ENCODE measurements around the gene CDKL2.

CDKL2 gene

GRCh38 chr4:75596061-75596460 is 34.3 kb downstream of the CDKL2 start:
- CTCF ChIA-PET, result no interaction called here
- POLR2A ChIA-PET, result no interaction called here
- TF ChIP-seq ELF4 (IDR thresholded peaks at IDR 0.05), result no peak
- TF ChIP-seq LEF1 (IDR thresholded peaks at IDR 0.05; ENCODE audit: borderline replicate concordance), result no peak
- no peak for TF ChIP-seq PKNOX1 (IDR thresholded peaks at IDR 0.05)
- no peak for TF ChIP-seq HDGF (IDR thresholded peaks at IDR 0.05; ENCODE audit: borderline replicate concordance)
- no peak for TF ChIP-seq SP1 (IDR thresholded peaks at IDR 0.05)
- no peak for TF ChIP-seq FOXA1 (IDR thresholded peaks at IDR 0.05)
- no peak for TF ChIP-seq FOXM1 (IDR thresholded peaks at IDR 0.05; ENCODE audit: borderline replicate concordance)
- TF ChIP-seq CTBP1 (IDR thresholded peaks at IDR 0.05; ENCODE audit: borderline replicate concordance), result no peak
- DNase-seq (ENCODE audit: extremely low spot score), result no peak

GRCh38 chr4:75593393-75593792 is 36.9 kb downstream of the CDKL2 start:
- ChIA-PET CTCF (interaction anchor here (0.6 kb wide), 1 partner anchor 519 kb away, joined by 3 read pairs; no protein-coding TSS in a partner anchor), POLR2A (no interaction called here)
- no peak for DNase-seq (ENCODE audit: extremely low spot score)
- TF ChIP-seq L3MBTL2 (conservative IDR thresholded peaks at IDR 0.05), result no peak
- TF ChIP-seq FOXM1 (IDR thresholded peaks at IDR 0.05; ENCODE audit: borderline replicate concordance), result no peak
- TF ChIP-seq ELF4 (IDR thresholded peaks at IDR 0.05), result no peak
- no peak for TF ChIP-seq FOXK2 (IDR thresholded peaks at IDR 0.05)
- no peak for TF ChIP-seq SUZ12 (IDR thresholded peaks at IDR 0.05)
- TF ChIP-seq ARNT (IDR thresholded peaks at IDR 0.05), result no peak
- no peak for TF ChIP-seq ZNF384 (IDR thresholded peaks at IDR 0.05)
- no peak for TF ChIP-seq LEF1 (IDR thresholded peaks at IDR 0.05; ENCODE audit: borderline replicate concordance)
- no peak for TF ChIP-seq FOXA1 (IDR thresholded peaks at IDR 0.05)
- TF ChIP-seq TARDBP (IDR thresholded peaks at IDR 0.05), result no peak
- TF ChIP-seq NFRKB (IDR thresholded peaks at IDR 0.05), result no peak
- no peak for TF ChIP-seq CTBP1 (IDR thresholded peaks at IDR 0.05; ENCODE audit: borderline replicate concordance)

- POLR2A ChIA-PET, result no interaction called here
- no peak for DNase-seq (ENCODE audit: extremely low spot score)
- CTCF ChIA-PET, result interaction anchor here (0.6 kb wide), 1 partner anchor 312 kb away, joined by 3 read pairs; no protein-coding TSS in a partner anchor
Measured at GRCh38 chr4:75584067-75584466, 46.3 kb downstream of the CDKL2 start.

GRCh38 chr4:75567725-75568124 is 62.6 kb downstream of the CDKL2 start:
- ChIA-PET POLR2A (no interaction called here), CTCF (interaction anchor here (1.2 kb wide), 1 partner anchor 11 kb away, joined by 3 read pairs; no protein-coding TSS in a partner anchor)
- no peak for DNase-seq (ENCODE audit: extremely low spot score)
- TF ChIP-seq PKNOX1 (IDR thresholded peaks at IDR 0.05) (no peak), SP1 (IDR thresholded peaks at IDR 0.05) (no peak), TARDBP (IDR thresholded peaks at IDR 0.05) (no peak), SUZ12 (IDR thresholded peaks at IDR 0.05) (no peak), ARNT (IDR thresholded peaks at IDR 0.05) (no peak), BHLHE40 (IDR thresholded peaks at IDR 0.05; ENCODE audit: borderline replicate concordance) (no peak), L3MBTL2 (conservative IDR thresholded peaks at IDR 0.05) (no peak)

More at GRCh38 chr4:75584067-75584466, 46.3 kb downstream of the CDKL2 start:
- TF ChIP-seq FOXK2 (IDR thresholded peaks at IDR 0.05) (no peak), ZNF384 (IDR thresholded peaks at IDR 0.05) (no peak), TARDBP (IDR thresholded peaks at IDR 0.05) (no peak), ARNT (IDR thresholded peaks at IDR 0.05) (no peak), CTBP1 (IDR thresholded peaks at IDR 0.05; ENCODE audit: borderline replicate concordance) (no peak), NFRKB (IDR thresholded peaks at IDR 0.05) (no peak), SP1 (IDR thresholded peaks at IDR 0.05) (no peak)

GRCh38 chr4:75566911-75567310 is 63.4 kb downstream of the CDKL2 start:
- ChIA-PET POLR2A (no interaction called here), CTCF (interaction anchor here (1.2 kb wide), 1 partner anchor 11 kb away, joined by 3 read pairs; no protein-coding TSS in a partner anchor)
- DNase-seq (ENCODE audit: extremely low spot score), result no peak
- TF ChIP-seq CTBP1 (IDR thresholded peaks at IDR 0.05; ENCODE audit: borderline replicate concordance), result no peak
- no peak for TF ChIP-seq FOXA1 (IDR thresholded peaks at IDR 0.05)
- TF ChIP-seq LEF1 (IDR thresholded peaks at IDR 0.05; ENCODE audit: borderline replicate concordance), result no peak
- no peak for TF ChIP-seq L3MBTL2 (conservative IDR thresholded peaks at IDR 0.05)
- TF ChIP-seq NFRKB (IDR thresholded peaks at IDR 0.05), result no peak
- no peak for TF ChIP-seq HDGF (IDR thresholded peaks at IDR 0.05; ENCODE audit: borderline replicate concordance)
- TF ChIP-seq ARNT (IDR thresholded peaks at IDR 0.05), result no peak
- TF ChIP-seq FOXM1 (IDR thresholded peaks at IDR 0.05; ENCODE audit: borderline replicate concordance), result no peak
- no peak for TF ChIP-seq ZNF384 (IDR thresholded peaks at IDR 0.05)
- no peak for TF ChIP-seq SUZ12 (IDR thresholded peaks at IDR 0.05)
- no peak for TF ChIP-seq FOXK2 (IDR thresholded peaks at IDR 0.05)
- no peak for TF ChIP-seq BHLHE40 (IDR thresholded peaks at IDR 0.05; ENCODE audit: borderline replicate concordance)
- TF ChIP-seq TARDBP (IDR thresholded peaks at IDR 0.05), result no peak
- no peak for TF ChIP-seq PKNOX1 (IDR thresholded peaks at IDR 0.05)
- TF ChIP-seq SP1 (IDR thresholded peaks at IDR 0.05), result no peak
- no peak for TF ChIP-seq ELF4 (IDR thresholded peaks at IDR 0.05)

GRCh38 chr4:75565481-75565880 is 64.8 kb downstream of the CDKL2 start:
- no peak for DNase-seq (ENCODE audit: extremely low spot score)
- TF ChIP-seq FOXK2 (IDR thresholded peaks at IDR 0.05), result no peak
- no peak for TF ChIP-seq FOXM1 (IDR thresholded peaks at IDR 0.05; ENCODE audit: borderline replicate concordance)
- no peak for TF ChIP-seq LEF1 (IDR thresholded peaks at IDR 0.05; ENCODE audit: borderline replicate concordance)
- ChIA-PET POLR2A (no interaction called here), CTCF (no interaction called here)

- TF ChIP-seq LEF1 (IDR thresholded peaks at IDR 0.05; ENCODE audit: borderline replicate concordance), result no peak
- no peak for TF ChIP-seq PKNOX1 (IDR thresholded peaks at IDR 0.05)
- no peak for TF ChIP-seq SUZ12 (IDR thresholded peaks at IDR 0.05)
- TF ChIP-seq CTBP1 (IDR thresholded peaks at IDR 0.05; ENCODE audit: borderline replicate concordance), result no peak
- TF ChIP-seq ARNT (IDR thresholded peaks at IDR 0.05), result no peak
- TF ChIP-seq TARDBP (IDR thresholded peaks at IDR 0.05), result no peak
- TF ChIP-seq HDGF (IDR thresholded peaks at IDR 0.05; ENCODE audit: borderline replicate concordance), result no peak
- TF ChIP-seq BHLHE40 (IDR thresholded peaks at IDR 0.05; ENCODE audit: borderline replicate concordance), result no peak
- no peak for TF ChIP-seq FOXM1 (IDR thresholded peaks at IDR 0.05; ENCODE audit: borderline replicate concordance)
- TF ChIP-seq FOXK2 (IDR thresholded peaks at IDR 0.05), result no peak
- no peak for TF ChIP-seq ELF4 (IDR thresholded peaks at IDR 0.05)
- no peak for TF ChIP-seq FOXA1 (IDR thresholded peaks at IDR 0.05)
- ChIA-PET POLR2A (interaction anchor here (1.0 kb wide), 1 partner anchor 160 kb away, joined by 3 read pairs; the partner anchor contains the start of gene USO1), CTCF (no interaction called here)
- DNase-seq (ENCODE audit: extremely low spot score), result no peak
Measured at GRCh38 chr4:75564023-75564422, 66.3 kb downstream of the CDKL2 start.
